HG02938 (cell line): ENCODE results near the gene CFAP299.

ENCODE experiments used
- ATAC-seq: cut with Tn5 transposase; IDR thresholded peaks from one replicate; pipeline ENCODE4 v1.9.1; 2021; ENCODE audit warnings: mild to moderate bottlenecking, moderate library complexity; ENCODE audit not compliant: unreplicated experiment

The CFAP299 gene

GRCh38 chr4:80803337-80803736 lies 467.8 kb downstream of the CFAP299 start:
- ATAC-seq: no peak

GRCh38 chr4:80806472-80806871 lies 470.9 kb downstream of the CFAP299 start:
- ATAC-seq: no peak

- ATAC-seq: no peak
Measured at GRCh38 chr4:80809039-80809729, 473.7 kb downstream of the CFAP299 start.

GRCh38 chr4:80811406-80811805 lies 475.9 kb downstream of the CFAP299 start:
- no peak for ATAC-seq

GRCh38 chr4:80812145-80812544 lies 476.6 kb downstream of the CFAP299 start:
- no peak for ATAC-seq

- ATAC-seq: no peak
Measured at GRCh38 chr4:80814266-80814665, 478.7 kb downstream of the CFAP299 start.

GRCh38 chr4:80831383-80832361 lies 496.1 kb downstream of the CFAP299 start:
- ATAC-seq: no peak

- no peak for ATAC-seq
Measured at GRCh38 chr4:80839281-80839680, 503.8 kb downstream of the CFAP299 start.

- no peak for ATAC-seq
Measured at GRCh38 chr4:80839792-80840191, 504.3 kb downstream of the CFAP299 start.

GRCh38 chr4:80840396-80840795 lies 504.9 kb downstream of the CFAP299 start:
- no peak for ATAC-seq

- ATAC-seq: peak; percentile 68
Measured at GRCh38 chr4:80841587-80842281, 506.2 kb downstream of the CFAP299 start.

GRCh38 chr4:80846210-80846609 lies 510.7 kb downstream of the CFAP299 start:
- ATAC-seq: no peak

GRCh38 chr4:80852061-80852460 lies 516.5 kb downstream of the CFAP299 start:
- ATAC-seq: no peak

GRCh38 chr4:80873571-80873970 lies 538.0 kb downstream of the CFAP299 start:
- no peak for ATAC-seq

- no peak for ATAC-seq
Measured at GRCh38 chr4:80874979-80875378, 539.4 kb downstream of the CFAP299 start.

GRCh38 chr4:80875642-80876041 lies 540.1 kb downstream of the CFAP299 start:
- peak; percentile 93 for ATAC-seq

GRCh38 chr4:80876810-80877209 lies 541.3 kb downstream of the CFAP299 start:
- peak; percentile 59 for ATAC-seq

- ATAC-seq: no peak
Measured at GRCh38 chr4:80878218-80878617, 542.7 kb downstream of the CFAP299 start.

GRCh38 chr4:80897537-80898303 lies 562.2 kb downstream of the CFAP299 start:
- peak; percentile 80 for ATAC-seq

GRCh38 chr4:80900908-80901307 lies 565.4 kb downstream of the CFAP299 start:
- no peak for ATAC-seq

- ATAC-seq: no peak
Measured at GRCh38 chr4:80903020-80903419, 567.5 kb downstream of the CFAP299 start.
